NCI-H446 treated with DMSO at 0.1 percent for 48 hours (cell line): ENCODE measurements around the gene PSTPIP1.

Source experiments
- DNase-seq: peaks from one replicate; lab custom pipeline; 2025; lab: John Stamatoyannopoulos, UW

The PSTPIP1 gene

GRCh38 chr15:77044228-77045042, 49.5 kb downstream of the PSTPIP1 start:
- DNase-seq: peak; percentile 26

- DNase-seq: no peak
Observed at GRCh38 chr15:77045985-77046384, 51.1 kb downstream of the PSTPIP1 start.

- DNase-seq: no peak
Observed at GRCh38 chr15:77046704-77047412, 51.9 kb downstream of the PSTPIP1 start.

GRCh38 chr15:77048135-77048876, 53.4 kb downstream of the PSTPIP1 start:
- no peak for DNase-seq

GRCh38 chr15:77052556-77052955, 57.6 kb downstream of the PSTPIP1 start:
- no peak for DNase-seq

- DNase-seq: no peak
Observed at GRCh38 chr15:77053709-77054108, 58.8 kb downstream of the PSTPIP1 start.

- no peak for DNase-seq
Observed at GRCh38 chr15:77057072-77057471, 62.1 kb downstream of the PSTPIP1 start.

- DNase-seq: no peak
Observed at GRCh38 chr15:77057685-77058084, 62.8 kb downstream of the PSTPIP1 start.

GRCh38 chr15:77058468-77058867, 63.5 kb downstream of the PSTPIP1 start:
- no peak for DNase-seq

- no peak for DNase-seq
Observed at GRCh38 chr15:77059786-77060361, 64.9 kb downstream of the PSTPIP1 start.

- DNase-seq: peak; percentile 11
Observed at GRCh38 chr15:77060546-77060945, 65.6 kb downstream of the PSTPIP1 start.

GRCh38 chr15:77063249-77063648, 68.3 kb downstream of the PSTPIP1 start:
- DNase-seq: no peak

GRCh38 chr15:77064063-77064462, 69.1 kb downstream of the PSTPIP1 start:
- no peak for DNase-seq

GRCh38 chr15:77064539-77065308, 69.8 kb downstream of the PSTPIP1 start:
- DNase-seq: no peak

- no peak for DNase-seq
Observed at GRCh38 chr15:77066971-77067690, 72.2 kb downstream of the PSTPIP1 start.

GRCh38 chr15:77067691-77068367, 72.9 kb downstream of the PSTPIP1 start:
- no peak for DNase-seq

GRCh38 chr15:77068633-77069032, 73.7 kb downstream of the PSTPIP1 start:
- no peak for DNase-seq

- DNase-seq: no peak
Observed at GRCh38 chr15:77069521-77070121, 74.7 kb downstream of the PSTPIP1 start.

- DNase-seq: no peak
Observed at GRCh38 chr15:77070180-77070494, 75.2 kb downstream of the PSTPIP1 start.
